Jurkat, Clone E6-1 (cell line): ENCODE results near the gene CACNA1I.

Source experiments
- DNase-seq: peaks from one replicate; pipeline ENCODE4 v3.0.0-alpha.2; 2011; ENCODE audit warnings: low read depth, low spot score
- H3K4me3 ChIP-seq: 2 replicates; pipeline ENCODE4 v1.5.1; 2011; ENCODE audit warnings: mild to moderate bottlenecking, low read length, control low read depth, moderate library complexity

The CACNA1I gene

DNA sequence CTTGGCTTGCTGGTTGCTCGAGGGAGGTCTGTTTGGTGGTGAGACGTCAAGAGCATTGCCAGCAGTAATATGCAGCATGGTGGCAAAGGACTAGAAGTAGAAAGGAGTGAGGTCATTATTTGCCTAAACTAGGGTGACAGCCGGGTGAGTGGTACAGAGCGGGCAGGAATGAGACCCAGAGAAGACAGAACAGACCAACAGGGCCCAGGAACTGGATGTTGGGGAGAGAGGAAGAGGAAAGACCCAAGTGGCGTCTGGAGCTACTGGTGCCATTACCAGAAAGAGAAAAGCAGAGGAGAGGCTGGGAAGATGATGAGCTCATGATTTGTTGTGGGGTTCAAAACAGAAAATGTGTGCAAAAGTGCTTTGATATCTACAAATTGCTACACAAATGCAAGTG, 164.3 kb downstream of the CACNA1I start:
- no peak for DNase-seq
- no peak overlapping the region for H3K4me3 ChIP-seq

DNA sequence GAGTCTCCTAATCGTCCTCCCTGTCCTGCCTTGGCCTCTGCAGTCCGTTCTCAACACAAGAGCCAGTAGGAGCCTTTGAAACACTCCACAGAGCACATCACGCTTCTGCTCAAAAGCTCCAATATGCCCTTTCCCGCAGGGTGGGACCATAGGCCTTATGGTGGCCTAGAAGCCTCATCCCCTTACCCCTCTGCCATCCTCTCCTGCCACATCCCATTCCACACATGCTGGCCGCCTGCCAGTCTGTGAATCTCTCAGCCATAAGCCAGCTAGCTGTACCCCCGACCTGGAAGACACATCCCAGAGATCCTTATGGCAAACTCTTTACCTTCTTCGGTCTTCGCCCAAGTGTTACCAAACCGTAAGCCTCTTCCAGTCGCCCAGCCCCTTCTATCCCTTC, 165.2 kb downstream of the CACNA1I start:
- DNase-seq = no peak
- no peak overlapping the region for H3K4me3 ChIP-seq

DNA sequence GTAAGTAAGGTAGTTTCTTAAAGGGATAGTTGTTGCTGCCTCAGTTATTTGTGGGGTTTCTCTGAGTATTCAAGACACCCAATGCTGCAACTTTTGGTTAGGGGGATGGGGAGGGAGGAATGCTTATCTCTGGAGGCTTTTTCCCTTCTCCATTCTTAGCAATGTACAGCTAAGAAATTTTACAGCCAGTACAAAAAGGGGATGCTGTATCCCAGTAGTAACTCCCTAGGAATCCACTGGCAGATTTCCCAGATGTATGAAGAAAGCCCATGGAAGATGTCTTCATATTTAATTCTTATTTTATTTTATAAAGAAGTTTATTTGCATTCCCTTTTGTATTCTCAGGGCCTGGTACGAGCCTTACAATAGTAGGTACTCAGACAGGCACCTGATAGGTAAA, 168.2 kb downstream of the CACNA1I start:
- no peak for DNase-seq
- H3K4me3 ChIP-seq = no peak overlapping the region
